Heart left ventricle (tissue), 13 donors: ENCODE measurements around the gene METTL3.

Source experiments
- POLR2A ChIP-seq, 2 donors: fragments of 450-650 bp; IDR thresholded peaks; one replicate each; pipeline ENCODE4 v1.6.1; 2017; ENCODE audit warnings: antibody characterized with exemption in 2 of 2, mild to moderate bottlenecking in 2 of 2, moderate library complexity in 2 of 2
- TF ChIP-seq, protein P1 (sequence below), 12 donors: fragments of 200-600 bp; sonication (generic) in 4 of 12; IDR thresholded peaks; one replicate each; pipeline versions ENCODE4 v1.5.0 to v1.8.0; 2018 to 2022; ENCODE audit warnings: antibody characterized with exemption in 12 of 12, mild to moderate bottlenecking in 5 of 12
- donor health status: ischemic (EF 13 %, LVEDD 7.1; RV severe dilation, severe dysfunction).
- donor health status: DM: no; HTN: yes; CAD: no.
- donor health status: DM: no; HTN: no; CAD: no.
- donor health status: ischemic (EF 25% LVEDD 6.9; RV normal size, moderate dysfunction).
- donor health status: ischemic (EF 25% LVEDD 5.7; RV mildly dilated, moderate dysfunction).
- donor health status: ischemic (EF 35%, LVEDD 5.7; RV mildly dilated, moderate dysfunction).
- donor health status: nonischemic (EF 11% LVEDD 7.7; RV severe dilation, severe dysfunction).
- donor health status: DM: yes; HTN: yes; CAD: no.
- donor health status: PGD.
- donor health status: ischemic (EF 29% LVEDD 5.4; RV normal size, mild dysfunction).
- donor health status: nonischemic (EF 23%, LVEDD 6.1; RV moderate dilation, normal function).

DNA sequence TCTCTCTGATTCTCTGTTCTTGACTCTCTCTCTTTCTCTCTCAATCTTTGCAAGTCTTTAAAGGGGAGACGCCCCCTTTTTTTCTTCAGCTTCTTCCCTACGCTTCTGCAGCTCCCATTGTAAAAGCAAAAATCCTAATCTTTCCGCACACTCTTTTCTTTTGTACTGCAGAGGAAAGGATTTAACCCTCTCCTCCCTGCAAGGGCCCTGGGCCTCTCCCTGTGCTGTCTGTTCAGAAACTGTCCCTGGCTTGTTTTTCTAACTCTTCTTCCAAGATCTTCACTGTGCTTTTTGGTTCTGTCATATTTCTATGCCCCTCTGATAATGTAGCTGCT, 25.9 kb upstream of the METTL3 start:
- TF ChIP-seq, protein P1, sequence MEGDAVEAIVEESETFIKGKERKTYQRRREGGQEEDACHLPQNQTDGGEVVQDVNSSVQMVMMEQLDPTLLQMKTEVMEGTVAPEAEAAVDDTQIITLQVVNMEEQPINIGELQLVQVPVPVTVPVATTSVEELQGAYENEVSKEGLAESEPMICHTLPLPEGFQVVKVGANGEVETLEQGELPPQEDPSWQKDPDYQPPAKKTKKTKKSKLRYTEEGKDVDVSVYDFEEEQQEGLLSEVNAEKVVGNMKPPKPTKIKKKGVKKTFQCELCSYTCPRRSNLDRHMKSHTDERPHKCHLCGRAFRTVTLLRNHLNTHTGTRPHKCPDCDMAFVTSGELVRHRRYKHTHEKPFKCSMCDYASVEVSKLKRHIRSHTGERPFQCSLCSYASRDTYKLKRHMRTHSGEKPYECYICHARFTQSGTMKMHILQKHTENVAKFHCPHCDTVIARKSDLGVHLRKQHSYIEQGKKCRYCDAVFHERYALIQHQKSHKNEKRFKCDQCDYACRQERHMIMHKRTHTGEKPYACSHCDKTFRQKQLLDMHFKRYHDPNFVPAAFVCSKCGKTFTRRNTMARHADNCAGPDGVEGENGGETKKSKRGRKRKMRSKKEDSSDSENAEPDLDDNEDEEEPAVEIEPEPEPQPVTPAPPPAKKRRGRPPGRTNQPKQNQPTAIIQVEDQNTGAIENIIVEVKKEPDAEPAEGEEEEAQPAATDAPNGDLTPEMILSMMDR (IDR thresholded peaks at IDR 0.05), result no peak
- TF ChIP-seq POLR2A (IDR thresholded peaks at IDR 0.05), result no peak
